Eye (tissue), 1 donor: ENCODE results near the gene CYSLTR2.

Source experiments
- DNase-seq: peaks from one replicate; pipeline ENCODE4 v3.0.0-alpha.2; 2015

Gene CYSLTR2

DNA sequence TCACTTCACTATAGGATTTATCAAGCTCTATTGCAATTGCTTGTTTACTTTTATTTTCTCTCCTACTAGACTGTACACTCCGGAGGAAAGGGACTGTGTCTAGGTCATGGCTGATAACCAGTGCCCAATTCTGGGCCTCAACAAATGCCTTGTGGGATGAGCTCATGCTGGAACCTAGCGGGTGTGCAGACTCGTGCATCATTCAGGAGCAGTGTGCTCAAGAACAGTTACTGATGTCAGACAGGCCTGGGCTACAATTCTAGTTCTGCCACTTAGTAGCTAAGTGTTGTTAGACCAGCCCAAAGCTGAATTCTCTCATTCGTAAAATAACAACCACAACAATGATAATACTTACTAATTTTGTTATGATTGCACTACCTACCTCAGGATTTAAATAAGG lies 95.4 kb downstream of the CYSLTR2 start:
- DNase-seq, result no peak

DNA sequence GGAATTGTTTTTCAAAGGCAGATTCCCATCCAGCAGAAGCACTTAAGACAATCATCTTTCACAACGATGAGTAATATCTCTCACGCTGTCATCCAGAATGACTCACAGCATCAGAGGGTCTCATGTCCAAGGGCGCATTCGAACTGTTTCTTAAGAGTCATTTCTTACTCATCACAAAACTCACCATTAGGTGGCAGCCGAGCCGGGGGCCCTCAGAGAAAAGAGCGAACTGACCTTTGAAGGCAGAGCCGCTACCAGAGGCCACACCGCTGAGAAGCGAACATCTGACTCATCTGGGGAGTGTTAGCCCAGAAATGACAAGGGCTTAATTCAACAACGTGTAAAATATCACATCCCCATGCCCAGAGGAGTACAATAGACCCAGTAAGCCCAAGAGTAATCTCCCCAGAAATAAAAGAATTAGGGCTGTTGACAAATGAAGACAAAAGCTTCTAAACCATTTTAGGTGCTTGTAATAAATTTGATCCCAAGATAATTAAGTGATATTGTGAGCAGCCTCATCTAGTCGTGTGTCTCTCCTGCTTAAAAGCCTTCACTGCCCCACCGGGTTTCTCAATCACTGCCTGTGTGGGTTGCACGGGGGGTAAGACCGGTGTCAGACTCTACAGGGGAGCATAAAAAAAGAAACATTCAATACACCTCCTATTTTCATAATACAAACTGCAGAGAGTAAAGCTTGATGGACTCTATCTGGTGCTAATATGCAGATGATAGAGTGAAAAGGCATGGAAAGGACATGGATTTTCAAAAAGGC lies 96.2 kb downstream of the CYSLTR2 start:
- peak; percentile 78 for DNase-seq

DNA sequence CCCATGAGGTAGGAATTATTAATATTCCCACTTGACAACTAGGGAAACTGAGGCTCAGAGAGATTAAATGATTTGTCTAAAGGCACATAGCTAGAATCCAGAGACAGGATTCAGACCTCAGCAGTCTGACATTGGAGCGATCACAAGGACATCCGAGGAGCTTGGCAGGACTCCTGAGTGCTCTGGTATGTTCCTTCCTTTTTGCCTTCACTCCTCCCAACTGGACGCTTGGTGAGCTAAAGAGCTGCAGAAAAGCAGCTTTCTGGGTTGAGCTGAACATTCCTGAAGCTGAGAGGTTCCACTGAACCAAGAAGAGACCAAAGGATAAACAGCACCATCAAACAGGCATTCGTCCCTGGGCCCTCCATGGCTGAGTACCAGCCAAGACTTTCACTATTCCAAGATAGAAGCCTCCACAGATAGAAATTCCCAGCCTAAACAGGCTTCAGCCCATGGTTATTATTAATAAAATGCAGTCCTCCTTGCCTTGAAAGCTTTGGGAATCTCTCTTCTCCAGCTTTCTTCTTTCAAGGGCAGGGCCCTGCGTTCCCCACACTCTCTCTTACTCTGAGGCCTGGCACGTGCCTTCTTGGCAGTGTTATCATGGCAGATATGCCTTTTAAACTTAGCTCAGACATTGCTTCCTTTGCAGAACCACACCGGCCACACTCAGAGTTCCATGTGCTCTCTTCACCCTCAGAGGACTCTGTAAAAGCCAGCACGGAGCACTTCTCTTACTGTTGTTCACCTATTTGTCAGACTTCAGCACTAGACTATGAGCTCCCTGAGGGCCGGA lies 97.1 kb downstream of the CYSLTR2 start:
- DNase-seq, result no peak

DNA sequence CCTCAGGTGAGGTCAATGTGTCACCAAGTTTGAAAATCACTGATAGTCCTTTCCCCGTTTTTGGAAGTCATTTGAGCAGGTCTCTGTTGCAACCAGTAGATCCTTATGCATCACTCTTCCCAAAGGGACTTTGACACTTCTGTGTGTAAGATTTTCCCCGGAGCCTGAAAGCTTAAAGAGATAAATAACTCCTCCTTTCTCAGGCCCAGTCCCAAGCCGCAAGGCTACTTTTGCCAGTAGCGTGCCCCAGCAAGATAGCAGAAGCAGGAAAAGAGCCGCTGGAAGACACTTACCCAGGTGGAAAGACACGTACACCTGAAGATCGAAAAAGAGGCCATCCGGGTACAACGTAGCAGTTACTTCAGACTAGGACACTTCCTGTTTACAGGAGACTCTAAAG lies 106.9 kb downstream of the CYSLTR2 start:
- DNase-seq, result no peak
